SU-DHL-6 (cell line): ENCODE data around the gene ZFP82.

Experiments
- CTCF ChIP-seq: fragments of 200-600 bp; sonication (generic); IDR thresholded peaks from one replicate; pipeline ENCODE4 v1.5.1; 2017; ENCODE audit warnings: antibody characterized with exemption, mild to moderate bottlenecking, low read length, moderate library complexity; ENCODE audit not compliant: insufficient read depth, poor library complexity, severe bottlenecking
- EZH2phosphoT487 ChIP-seq: fragments of 200-600 bp; sonication (generic), shearing (Covaris generic); conservative IDR thresholded peaks from 2 replicates; pipeline ENCODE4 v1.6.1; 2018; ENCODE audit warnings: mild to moderate bottlenecking, antibody characterized with exemption, low read length, moderate library complexity, mixed read lengths

DNA sequence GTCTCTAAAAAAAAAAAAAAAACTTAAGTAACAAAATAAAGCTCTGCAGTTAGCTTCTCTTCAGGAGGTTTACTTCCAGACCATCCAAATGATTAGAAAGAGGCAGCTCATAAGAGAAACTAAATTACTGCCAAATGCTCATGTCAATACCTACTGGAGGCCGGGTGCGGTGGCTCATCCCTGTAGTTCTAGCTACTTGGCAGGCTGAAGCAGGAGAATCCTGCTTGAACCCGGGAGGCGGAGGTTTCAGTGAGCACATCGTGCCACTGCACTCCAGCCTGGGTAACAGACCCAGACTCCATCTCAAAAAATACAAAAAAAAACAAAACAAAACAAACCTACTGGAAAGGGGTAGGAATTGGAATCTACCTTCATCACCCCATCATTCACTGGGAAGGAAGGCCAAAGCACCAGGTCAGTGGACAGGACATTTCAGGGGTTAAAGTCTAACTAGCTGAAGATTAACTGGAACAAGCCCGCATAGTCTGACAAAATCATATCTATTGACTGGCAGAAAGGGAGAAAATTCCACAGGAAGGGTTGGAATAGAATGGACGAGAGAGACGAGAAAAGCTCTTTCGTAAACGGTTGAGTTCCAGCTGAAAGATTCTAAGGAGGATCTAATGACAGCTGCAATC lies 40.8 kb downstream of the ZFP82 start:
- TF ChIP-seq CTCF (no peak), EZH2phosphoT487 (no peak)
